ENCODE data around the gene RTTN. TPM values are rescaled to one million over a fixed set of nuclear protein-coding genes. Genes with fewer than 3 reads are reported as not detected.

Gene RTTN
- total RNA-seq, 1 experiment from 2014 or later = 25.9 TPM

DNA sequence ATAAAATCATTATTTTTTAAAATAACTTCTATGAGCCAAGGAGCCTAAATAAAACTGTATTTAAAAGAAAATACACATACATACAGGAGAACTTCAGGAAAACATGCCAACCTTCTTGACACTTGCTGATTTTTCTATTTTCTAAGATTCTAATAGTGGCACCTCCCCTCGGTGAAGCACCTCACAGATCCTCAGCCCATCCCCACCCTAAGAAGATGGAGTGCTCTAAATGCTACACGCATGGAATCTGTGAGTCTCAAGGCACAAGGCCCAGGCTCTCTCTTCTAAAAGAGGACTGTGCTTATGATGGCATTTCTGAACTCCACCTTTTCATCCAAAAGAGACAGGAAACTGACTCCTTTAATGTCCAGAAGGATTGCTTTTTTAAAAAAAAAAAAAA is 56.3 kb downstream of the RTTN start:
- intact Hi-C loops (cut with micrococcal nuclease; ENCODE audit: unreplicated experiment) = no loop called here
- no TSS peak for BruUV-seq (replicated peaks)
- H3K27me3 ChIP-seq (replicated peaks; ENCODE audit: insufficient read depth, low read depth, low read length, poor library complexity) = no peaks in the 10 kb centered on the region
- no peaks in the 10 kb centered on the region for H3K9me3 ChIP-seq (ENCODE audit: low read depth, low read length, poor library complexity, severe bottlenecking)
- peaks cover 14% of the 10 kb centered on the region for H3K36me3 ChIP-seq (ENCODE audit: insufficient read depth, low read length, poor library complexity, severe bottlenecking)
- H3K4me3 ChIP-seq (ENCODE audit: low read depth, low read length, poor library complexity, severe bottlenecking) = no peak overlapping the region
- TF ChIP-seq, protein P1, sequence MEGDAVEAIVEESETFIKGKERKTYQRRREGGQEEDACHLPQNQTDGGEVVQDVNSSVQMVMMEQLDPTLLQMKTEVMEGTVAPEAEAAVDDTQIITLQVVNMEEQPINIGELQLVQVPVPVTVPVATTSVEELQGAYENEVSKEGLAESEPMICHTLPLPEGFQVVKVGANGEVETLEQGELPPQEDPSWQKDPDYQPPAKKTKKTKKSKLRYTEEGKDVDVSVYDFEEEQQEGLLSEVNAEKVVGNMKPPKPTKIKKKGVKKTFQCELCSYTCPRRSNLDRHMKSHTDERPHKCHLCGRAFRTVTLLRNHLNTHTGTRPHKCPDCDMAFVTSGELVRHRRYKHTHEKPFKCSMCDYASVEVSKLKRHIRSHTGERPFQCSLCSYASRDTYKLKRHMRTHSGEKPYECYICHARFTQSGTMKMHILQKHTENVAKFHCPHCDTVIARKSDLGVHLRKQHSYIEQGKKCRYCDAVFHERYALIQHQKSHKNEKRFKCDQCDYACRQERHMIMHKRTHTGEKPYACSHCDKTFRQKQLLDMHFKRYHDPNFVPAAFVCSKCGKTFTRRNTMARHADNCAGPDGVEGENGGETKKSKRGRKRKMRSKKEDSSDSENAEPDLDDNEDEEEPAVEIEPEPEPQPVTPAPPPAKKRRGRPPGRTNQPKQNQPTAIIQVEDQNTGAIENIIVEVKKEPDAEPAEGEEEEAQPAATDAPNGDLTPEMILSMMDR (conservative IDR thresholded peaks at IDR 0.05; ENCODE audit: low read depth, low read length) = no peak
- TF ChIP-seq EZH2 (IDR thresholded peaks at IDR 0.05; ENCODE audit: borderline replicate concordance, low read depth, low read length, poor library complexity, severe bottlenecking) = no peak
- ChIA-PET CTCF (no interaction called here), POLR2A (ENCODE audit: low non-redundant PET) (no interaction called here)
- DNase-seq (ENCODE audit: low spot score) = no peak
- no peaks in the 10 kb centered on the region for H3K4me1 ChIP-seq (ENCODE audit: insufficient read depth, low read length, poor library complexity, severe bottlenecking)
- H3K27ac ChIP-seq (ENCODE audit: low read depth, low read length, poor library complexity, severe bottlenecking) = no peak overlapping the region

DNA sequence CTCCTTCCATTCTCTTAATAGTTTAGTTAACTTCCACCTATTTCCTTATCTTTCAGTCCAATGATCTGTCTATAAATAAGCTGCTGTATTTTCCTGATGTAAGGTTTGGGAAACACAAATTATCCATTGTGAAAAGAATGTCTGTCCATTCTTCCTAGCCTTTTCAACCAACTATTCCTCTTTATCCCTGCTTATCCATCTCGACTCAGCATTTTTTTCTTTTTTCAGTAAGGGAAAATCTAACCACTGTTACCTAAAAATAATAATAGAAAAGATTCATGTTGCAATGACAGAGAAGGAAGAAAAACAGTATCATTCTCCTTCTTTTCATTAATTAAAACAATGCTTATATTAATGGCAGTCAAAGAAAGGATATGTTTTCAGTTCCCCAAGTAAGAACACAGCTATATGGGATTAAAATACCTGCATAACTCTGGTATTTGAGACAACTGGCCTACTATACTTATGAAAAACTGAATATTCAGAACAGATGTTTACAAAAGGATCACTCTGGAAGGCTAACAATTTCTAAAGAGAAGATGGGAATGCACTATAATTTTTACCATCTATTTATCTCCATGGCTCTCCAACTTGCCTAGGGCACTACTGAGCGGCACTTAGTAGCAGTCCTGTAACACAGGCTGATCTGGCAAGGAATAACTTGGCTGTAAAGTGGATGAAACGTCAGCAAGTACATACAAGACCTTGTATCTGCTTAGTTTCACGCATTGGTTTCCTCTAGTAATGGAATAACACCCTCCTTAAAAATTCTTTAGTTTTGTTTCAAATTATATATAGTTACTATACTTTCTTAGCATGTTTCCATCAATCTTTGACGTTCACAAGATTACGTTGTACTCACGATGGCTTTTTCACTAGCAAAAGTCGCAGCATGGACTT is 57.2 kb downstream of the RTTN start:
- no peaks in the 10 kb centered on the region for H3K4me1 ChIP-seq (ENCODE audit: insufficient read depth, low read length, poor library complexity, severe bottlenecking)
- no peak overlapping the region for H3K27ac ChIP-seq (ENCODE audit: low read depth, low read length, poor library complexity, severe bottlenecking)
- no TSS peak for BruUV-seq (replicated peaks)
- H3K4me3 ChIP-seq (ENCODE audit: low read depth, low read length, poor library complexity, severe bottlenecking) = no peak overlapping the region
- ChIA-PET POLR2A (ENCODE audit: low non-redundant PET) (interaction anchor here (0.6 kb wide), 1 partner anchor 285 kb away, joined by 3 read pairs; no protein-coding TSS in a partner anchor), CTCF (no interaction called here)
- intact Hi-C loops (cut with micrococcal nuclease; ENCODE audit: unreplicated experiment) = no loop called here
- H3K36me3 ChIP-seq (ENCODE audit: insufficient read depth, low read length, poor library complexity, severe bottlenecking) = peaks cover 14% of the 10 kb centered on the region
- DNase-seq (ENCODE audit: low spot score) = no peak
- TF ChIP-seq, protein P1 (conservative IDR thresholded peaks at IDR 0.05; ENCODE audit: low read depth, low read length) = no peak
- TF ChIP-seq EZH2 (IDR thresholded peaks at IDR 0.05; ENCODE audit: borderline replicate concordance, low read depth, low read length, poor library complexity, severe bottlenecking) = no peak
- H3K9me3 ChIP-seq (ENCODE audit: low read depth, low read length, poor library complexity, severe bottlenecking) = no peaks in the 10 kb centered on the region
- H3K27me3 ChIP-seq (replicated peaks; ENCODE audit: insufficient read depth, low read depth, low read length, poor library complexity) = no peaks in the 10 kb centered on the region

DNA sequence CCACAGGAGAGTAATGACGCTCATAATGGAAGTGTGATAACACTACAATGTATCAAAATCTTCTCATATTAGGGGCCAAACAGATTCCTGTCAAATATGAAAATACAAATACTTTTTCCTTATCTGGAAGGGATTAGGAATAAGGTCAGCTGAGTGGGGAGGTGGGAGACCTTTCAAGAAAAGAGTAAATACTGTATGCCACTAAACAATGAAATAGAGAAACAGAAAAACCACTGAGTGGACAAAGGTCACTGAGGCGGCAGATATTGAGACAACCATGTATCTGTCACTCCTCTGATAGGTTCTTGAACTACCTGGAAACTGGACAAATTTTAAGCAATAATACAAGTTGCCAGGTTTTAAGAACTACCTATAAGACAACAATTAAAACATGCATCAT is 59.3 kb downstream of the RTTN start:
- POLR2A ChIA-PET (ENCODE audit: low non-redundant PET) = no interaction called here
- H3K36me3 ChIP-seq (ENCODE audit: insufficient read depth, low read length, poor library complexity, severe bottlenecking) = peaks cover 14% of the 10 kb centered on the region
- H3K9me3 ChIP-seq (ENCODE audit: low read depth, low read length, poor library complexity, severe bottlenecking) = no peaks in the 10 kb centered on the region
- CTCF ChIA-PET = no interaction called here
- H3K27me3 ChIP-seq (replicated peaks; ENCODE audit: insufficient read depth, low read depth, low read length, poor library complexity) = no peaks in the 10 kb centered on the region
- intact Hi-C loops (cut with micrococcal nuclease; ENCODE audit: unreplicated experiment) = no loop called here
- BruUV-seq (replicated peaks) = no TSS peak
- DNase-seq (ENCODE audit: low spot score) = no peak
- TF ChIP-seq EZH2 (IDR thresholded peaks at IDR 0.05; ENCODE audit: borderline replicate concordance, low read depth, low read length, poor library complexity, severe bottlenecking) = no peak
- TF ChIP-seq, protein P1 (conservative IDR thresholded peaks at IDR 0.05; ENCODE audit: low read depth, low read length) = no peak
- no peaks in the 10 kb centered on the region for H3K4me1 ChIP-seq (ENCODE audit: insufficient read depth, low read length, poor library complexity, severe bottlenecking)
- H3K4me3 ChIP-seq (ENCODE audit: low read depth, low read length, poor library complexity, severe bottlenecking) = no peak overlapping the region
- no peak overlapping the region for H3K27ac ChIP-seq (ENCODE audit: low read depth, low read length, poor library complexity, severe bottlenecking)
